HEK293 (cell line): ENCODE data around the gene NID1.

Source experiments
- ELK4 ChIP-seq: IDR thresholded peaks from 2 replicates; pipeline ENCODE4 v1.6.1; 2011; ENCODE audit warnings: mild to moderate bottlenecking, low read depth, low read length, borderline replicate concordance
- FEZF1 ChIP-seq: fragments of 450-650 bp; formaldehyde crosslinking; IDR thresholded peaks from 2 replicates; pipeline ENCODE4 v1.5.1; 2016; ENCODE audit warnings: missing biosample characterization, missing genetic modification characterization
- KLF1 ChIP-seq: fragments of 450-650 bp; formaldehyde crosslinking; IDR thresholded peaks from 2 replicates; pipeline ENCODE4 v1.5.1; 2016; ENCODE audit warnings: missing biosample characterization, missing genetic modification characterization
- REPIN1 ChIP-seq: fragments of 450-650 bp; formaldehyde crosslinking; IDR thresholded peaks from 2 replicates; pipeline ENCODE4 v1.5.1; 2017; ENCODE audit warnings: missing biosample characterization, missing genetic modification characterization, low read depth
- ZNF639 ChIP-seq: fragments of 450-650 bp; formaldehyde crosslinking; IDR thresholded peaks from 2 replicates; pipeline ENCODE4 v1.5.1; 2016; ENCODE audit warnings: missing biosample characterization, missing genetic modification characterization
- ZNF660 ChIP-seq: fragments of 450-650 bp; IDR thresholded peaks from 2 replicates; pipeline ENCODE4 v1.5.1; 2018; ENCODE audit warnings: missing biosample characterization, mild to moderate bottlenecking, missing genetic modification characterization
- ZNF704 ChIP-seq: fragments of 450-650 bp; formaldehyde crosslinking; IDR thresholded peaks from 2 replicates; pipeline ENCODE4 v1.5.1; 2016; ENCODE audit warnings: missing biosample characterization, missing genetic modification characterization
- ZNF707 ChIP-seq: fragments of 450-650 bp; formaldehyde crosslinking; IDR thresholded peaks from 2 replicates; pipeline ENCODE4 v1.5.1; 2016; ENCODE audit warnings: missing biosample characterization, missing genetic modification characterization
- ZNF76 ChIP-seq: fragments of 450-650 bp; formaldehyde crosslinking; IDR thresholded peaks from 2 replicates; pipeline ENCODE4; 2016; ENCODE audit warnings: low read depth, missing biosample characterization, missing genetic modification characterization, borderline replicate concordance
- ZNF768 ChIP-seq: fragments of 450-650 bp; formaldehyde crosslinking; IDR thresholded peaks from 2 replicates; pipeline ENCODE4 v1.5.1; 2018; ENCODE audit warnings: missing biosample characterization, mild to moderate bottlenecking, missing genetic modification characterization
- ZNF785 ChIP-seq: fragments of 450-650 bp; formaldehyde crosslinking; IDR thresholded peaks from 2 replicates; pipeline ENCODE4 v1.5.1; 2016; ENCODE audit warnings: missing biosample characterization, missing genetic modification characterization
- ZSCAN4 ChIP-seq: fragments of 450-650 bp; formaldehyde crosslinking; IDR thresholded peaks from 2 replicates; pipeline ENCODE4 v1.5.1; 2017; ENCODE audit warnings: missing biosample characterization, missing genetic modification characterization
- ZXDB ChIP-seq: fragments of 450-650 bp; formaldehyde crosslinking; IDR thresholded peaks from 2 replicates; pipeline ENCODE4 v1.5.1; 2016; ENCODE audit warnings: missing biosample characterization, missing genetic modification characterization
- TF ChIP-seq, protein P1 (sequence below): fragments of 450-650 bp; formaldehyde crosslinking; IDR thresholded peaks from 2 replicates; pipeline ENCODE4 v1.5.1; 2016; ENCODE audit warnings: missing biosample characterization, missing genetic modification characterization

GRCh38 chr1:236107121-236107907 lies 42.4 kb upstream of the NID1 start:
- TF ChIP-seq, protein P1, sequence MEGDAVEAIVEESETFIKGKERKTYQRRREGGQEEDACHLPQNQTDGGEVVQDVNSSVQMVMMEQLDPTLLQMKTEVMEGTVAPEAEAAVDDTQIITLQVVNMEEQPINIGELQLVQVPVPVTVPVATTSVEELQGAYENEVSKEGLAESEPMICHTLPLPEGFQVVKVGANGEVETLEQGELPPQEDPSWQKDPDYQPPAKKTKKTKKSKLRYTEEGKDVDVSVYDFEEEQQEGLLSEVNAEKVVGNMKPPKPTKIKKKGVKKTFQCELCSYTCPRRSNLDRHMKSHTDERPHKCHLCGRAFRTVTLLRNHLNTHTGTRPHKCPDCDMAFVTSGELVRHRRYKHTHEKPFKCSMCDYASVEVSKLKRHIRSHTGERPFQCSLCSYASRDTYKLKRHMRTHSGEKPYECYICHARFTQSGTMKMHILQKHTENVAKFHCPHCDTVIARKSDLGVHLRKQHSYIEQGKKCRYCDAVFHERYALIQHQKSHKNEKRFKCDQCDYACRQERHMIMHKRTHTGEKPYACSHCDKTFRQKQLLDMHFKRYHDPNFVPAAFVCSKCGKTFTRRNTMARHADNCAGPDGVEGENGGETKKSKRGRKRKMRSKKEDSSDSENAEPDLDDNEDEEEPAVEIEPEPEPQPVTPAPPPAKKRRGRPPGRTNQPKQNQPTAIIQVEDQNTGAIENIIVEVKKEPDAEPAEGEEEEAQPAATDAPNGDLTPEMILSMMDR (tag by site-specific recombination): no peak
- TF ChIP-seq ZNF785 (tag by site-specific recombination): no peak
- TF ChIP-seq ZNF707 (tag by site-specific recombination): no peak
- no peak for TF ChIP-seq FEZF1 (tag by site-specific recombination)
- TF ChIP-seq ZSCAN4 (tag by site-specific recombination): no peak
- no peak for TF ChIP-seq ELK4
- no peak for TF ChIP-seq ZNF704 (tag by site-specific recombination)
- TF ChIP-seq ZNF768: no peak
- no peak for TF ChIP-seq KLF1 (tag by site-specific recombination)
- no peak for TF ChIP-seq ZNF639
- no peak for TF ChIP-seq ZNF76 (tag by site-specific recombination)
- no peak for TF ChIP-seq ZNF660 (tag by site-specific recombination)
- no peak for TF ChIP-seq REPIN1 (tag by site-specific recombination)
- TF ChIP-seq ZXDB (tag by site-specific recombination): no peak
